SJSA1 (cell line): ENCODE results near the gene MRPS31. TPM values are rescaled to one million over a fixed set of nuclear protein-coding genes. Genes with fewer than 3 reads are reported as not detected.

Experiments
- DNase-seq, 2 experiments: peaks; one replicate each; pipeline ENCODE4 v3.0.0-alpha.2; 2015 to 2020; ENCODE audit warnings: low spot score in 2 of 2, low read depth in 1 of 2
- H3K27ac ChIP-seq: fragments of 250-450 bp; sonication (Bioruptor Pico); 2 replicates; pipeline ENCODE4 v1.5.1; 2020; ENCODE audit warnings: mild to moderate bottlenecking, moderate library complexity
- H3K27me3 ChIP-seq: fragments of 250-450 bp; sonication (Bioruptor Pico); replicated peaks from 2 replicates; pipeline ENCODE4 v1.5.1; 2020; ENCODE audit warnings: mild to moderate bottlenecking, moderate library complexity
- H3K36me3 ChIP-seq: fragments of 250-450 bp; sonication (Bioruptor Pico); 2 replicates; pipeline ENCODE4 v1.5.1; 2020; ENCODE audit warnings: mild to moderate bottlenecking
- H3K4me1 ChIP-seq: fragments of 250-450 bp; sonication (Bioruptor Pico); replicated peaks from 2 replicates; pipeline ENCODE4 v1.6.1; 2021; ENCODE audit warnings: mild to moderate bottlenecking
- H3K4me3 ChIP-seq: fragments of 250-450 bp; sonication (Bioruptor Pico); 2 replicates; pipeline ENCODE4 v1.5.1; 2020; ENCODE audit warnings: mild to moderate bottlenecking
- H3K9me3 ChIP-seq: fragments of 250-450 bp; sonication (Bioruptor Pico); replicated peaks from 2 replicates; pipeline ENCODE4 v1.5.1; 2020; ENCODE audit warnings: mild to moderate bottlenecking
- total RNA-seq: library from RNA; depleted of rRNA; stranded (reverse); fragments of >200 nt; shearing (Covaris generic); gene quantifications from 2 replicates; pipeline ENCODE4 v1.2.3, GENCODE V29; 2014; rRNA removed

Gene MRPS31
- total RNA-seq, result 7.8 and 8.2 TPM in 2 replicates

DNA sequence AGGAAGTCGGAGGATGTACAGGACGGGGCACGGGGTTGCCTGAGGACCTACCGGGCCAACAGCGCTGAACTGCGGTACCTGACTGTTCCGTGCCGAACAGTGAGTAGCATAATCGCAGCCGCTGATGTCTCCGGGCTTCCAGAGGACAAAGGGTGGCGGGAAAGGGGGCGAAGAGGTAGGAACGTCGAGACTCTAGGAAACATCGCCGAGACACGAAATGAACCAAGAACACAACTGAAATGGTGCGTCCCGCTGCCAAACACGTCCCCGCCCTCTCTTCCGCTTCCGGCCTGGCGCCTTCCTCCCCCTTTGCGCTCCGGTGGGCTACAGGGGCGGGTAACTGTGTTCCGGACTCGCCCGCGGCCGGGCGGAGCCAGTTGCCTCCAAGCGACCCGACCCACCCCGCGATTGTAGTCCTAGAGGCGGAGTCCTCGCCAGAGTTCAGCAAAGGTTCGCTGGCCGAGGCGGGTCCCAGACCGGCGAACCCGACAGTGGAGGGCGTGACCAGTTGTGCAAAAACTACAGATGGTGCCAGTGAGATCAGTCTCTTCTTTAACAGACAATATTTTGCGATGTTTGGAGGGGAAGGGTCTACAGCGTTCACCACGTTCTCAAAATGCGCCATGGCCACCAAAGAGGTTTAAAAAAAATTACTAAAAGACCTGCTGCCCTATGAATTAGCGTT is at the start of gene MRPS31:
Gene MRPS31 (minus strand): TSS at position 257 of the 685 bp plus-strand sequence. CDS start 54 bp downstream, at position 203.
- no peaks in the 10 kb centered on the region for H3K9me3 ChIP-seq
- peaks cover 6% of the 10 kb centered on the region for H3K4me1 ChIP-seq
- H3K4me3 ChIP-seq, result peak within 1 kb of the TSS; percentile 61
- peaks cover 7% of the 10 kb centered on the region for H3K36me3 ChIP-seq
- H3K27ac ChIP-seq, result peak within 1 kb of the TSS; percentile 36
- peak; percentile 92 to 94 for DNase-seq
- no peaks in the 10 kb centered on the region for H3K27me3 ChIP-seq

DNA sequence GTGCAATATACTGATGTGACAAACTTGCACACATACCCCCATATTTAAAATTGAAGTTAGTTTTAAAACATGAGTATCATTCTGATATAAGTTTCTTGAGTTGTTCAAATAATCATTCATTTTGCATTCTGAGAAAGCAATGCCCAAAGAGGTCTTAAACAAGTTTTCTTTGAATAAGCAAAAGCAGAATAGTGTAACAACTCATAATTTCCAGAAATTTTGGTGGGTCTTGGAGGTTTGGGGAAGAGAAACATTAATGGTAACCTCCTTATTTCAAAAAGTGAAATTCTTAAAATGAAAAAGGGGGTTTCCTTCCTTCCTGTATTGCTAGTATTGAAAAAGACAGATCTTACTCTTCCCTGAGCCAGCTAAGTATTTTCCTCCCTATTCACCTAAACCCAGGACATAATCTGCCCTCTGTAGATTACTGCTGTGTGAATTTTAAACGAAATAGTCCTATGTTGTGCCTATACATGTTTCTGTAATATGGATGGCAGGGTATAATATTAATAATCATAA is 48.9 kb upstream of the MRPS31 start:
- H3K27ac ChIP-seq, result no peak overlapping the region
- no peak for DNase-seq
- H3K9me3 ChIP-seq, result no peaks in the 10 kb centered on the region
- H3K27me3 ChIP-seq, result no peaks in the 10 kb centered on the region
- no peaks in the 10 kb centered on the region for H3K4me1 ChIP-seq
- H3K4me3 ChIP-seq, result no peak overlapping the region
- H3K36me3 ChIP-seq, result no peaks in the 10 kb centered on the region

DNA sequence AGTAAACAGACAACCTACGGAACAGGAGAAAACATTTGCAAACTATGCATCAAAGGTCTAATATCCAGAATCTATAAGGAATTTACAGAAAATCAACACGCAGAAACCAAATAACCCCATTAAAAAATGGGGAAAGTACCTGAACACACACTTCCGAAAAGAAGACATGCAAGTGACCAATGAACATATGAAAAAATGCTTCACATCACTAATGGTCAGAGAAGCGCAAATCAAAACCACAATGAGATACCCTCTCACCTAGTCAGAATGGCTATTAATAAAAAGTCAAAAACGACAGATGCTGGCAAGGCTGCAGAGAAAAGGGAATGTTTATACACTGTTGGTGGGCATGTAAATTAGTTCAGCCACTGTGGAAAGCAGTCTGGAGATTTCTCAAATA is 47.9 kb upstream of the MRPS31 start:
- Histone ChIP-seq H3K4me1 (no peaks in the 10 kb centered on the region), H3K9me3 (no peaks in the 10 kb centered on the region), H3K36me3 (no peaks in the 10 kb centered on the region), H3K27me3 (no peaks in the 10 kb centered on the region), H3K27ac (no peak overlapping the region), H3K4me3 (no peak overlapping the region)
- no peak for DNase-seq

DNA sequence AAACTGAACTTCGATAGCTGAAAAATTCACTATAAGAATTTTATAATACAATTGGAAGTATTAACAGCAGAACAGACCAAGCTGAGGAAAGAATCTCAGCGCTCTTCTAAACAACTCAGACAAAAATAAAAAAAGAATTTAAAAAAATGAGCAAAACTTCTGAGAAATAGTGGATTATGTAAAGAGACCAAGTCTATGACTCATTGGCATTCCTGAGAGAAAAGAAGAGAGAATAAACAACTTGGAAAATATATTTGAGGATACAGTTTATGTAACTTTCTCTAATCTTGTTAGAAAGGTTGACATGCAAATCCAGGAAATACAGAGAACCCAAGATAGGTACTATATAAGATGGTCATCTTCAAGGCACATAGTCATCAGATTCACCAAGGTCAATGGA is 43.8 kb upstream of the MRPS31 start:
- Histone ChIP-seq H3K27me3 (no peaks in the 10 kb centered on the region), H3K36me3 (no peaks in the 10 kb centered on the region), H3K27ac (no peak overlapping the region), H3K9me3 (no peaks in the 10 kb centered on the region), H3K4me3 (no peak overlapping the region), H3K4me1 (no peaks in the 10 kb centered on the region)
- peak in 1 of 2 experiments; percentile 9 for DNase-seq

DNA sequence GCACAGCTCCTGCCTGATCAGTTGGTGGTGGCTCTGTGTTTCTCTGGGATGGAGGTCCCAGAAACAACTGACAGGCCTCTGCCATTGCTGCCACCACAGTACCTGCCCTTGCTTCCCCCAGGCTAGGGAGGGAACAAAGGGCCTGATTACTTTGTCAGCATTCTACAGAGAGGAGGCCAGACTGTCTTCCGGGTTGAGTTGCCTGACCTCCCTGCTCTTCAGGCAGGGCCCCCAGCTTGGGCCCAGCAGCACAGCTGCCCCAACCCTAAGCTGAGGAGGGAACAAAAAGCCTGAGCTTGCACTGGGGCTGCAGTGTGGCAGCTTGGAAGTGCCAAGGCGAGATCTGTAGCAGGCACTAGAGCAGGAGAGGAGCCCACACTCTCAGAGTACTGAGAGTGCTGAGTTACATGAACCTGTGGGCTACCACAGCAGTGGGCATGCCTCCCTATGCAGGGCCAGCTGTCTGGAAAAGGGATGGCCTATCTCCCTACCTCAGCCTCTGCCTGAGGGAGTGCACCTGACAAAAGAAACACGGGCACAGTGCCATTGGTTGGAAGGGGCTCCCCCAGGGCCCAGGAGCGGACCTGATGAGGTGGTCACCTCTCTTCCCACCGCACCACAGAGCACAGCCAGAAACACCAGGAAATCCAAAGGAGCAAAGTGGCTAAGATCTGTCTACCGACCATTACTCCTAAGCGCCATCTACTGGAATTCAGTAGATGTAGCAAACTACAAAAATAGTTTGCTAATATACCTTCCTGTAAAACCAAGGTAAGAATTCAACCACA is 42.9 kb upstream of the MRPS31 start:
- H3K36me3 ChIP-seq, result no peaks in the 10 kb centered on the region
- DNase-seq, result peak in 1 of 2 experiments; percentile 15
- H3K4me3 ChIP-seq, result no peak overlapping the region
- no peaks in the 10 kb centered on the region for H3K9me3 ChIP-seq
- no peak overlapping the region for H3K27ac ChIP-seq
- no peaks in the 10 kb centered on the region for H3K4me1 ChIP-seq
- no peaks in the 10 kb centered on the region for H3K27me3 ChIP-seq

DNA sequence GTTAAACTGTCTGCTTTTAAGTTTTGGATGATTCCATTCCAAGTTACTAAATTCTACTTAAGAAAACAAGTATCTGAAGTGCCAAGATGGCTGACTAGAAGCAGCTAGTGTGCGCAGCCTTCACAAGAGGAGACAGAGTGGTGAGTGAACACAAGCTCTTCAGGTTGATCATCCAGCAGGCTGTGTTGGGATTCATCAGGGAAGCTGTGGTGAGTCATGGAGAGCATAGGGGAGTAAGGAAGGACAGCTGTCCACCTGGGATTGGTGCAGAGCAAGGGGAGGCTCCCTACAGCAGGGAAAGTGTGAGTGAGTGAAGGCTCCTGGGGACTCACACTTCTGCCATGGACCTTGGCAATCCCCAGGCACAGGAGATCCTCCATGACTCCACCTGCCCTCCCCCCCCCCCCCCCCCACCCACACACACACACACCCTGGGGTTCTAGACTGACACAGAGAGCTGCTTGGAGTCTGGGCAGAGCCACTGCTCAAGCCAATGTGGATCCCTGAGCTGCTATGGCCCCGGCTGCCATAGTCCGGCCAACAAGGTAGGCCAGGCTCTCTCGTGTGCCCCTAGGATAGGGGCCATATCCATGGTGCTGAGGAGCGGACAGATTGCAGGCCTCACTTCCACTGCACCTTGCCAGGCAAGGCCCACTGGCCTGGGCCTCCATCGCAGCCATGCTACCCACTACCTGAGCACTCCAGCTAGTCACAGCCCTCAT is 41.9 kb upstream of the MRPS31 start:
- H3K4me3 ChIP-seq, result no peak overlapping the region
- no peaks in the 10 kb centered on the region for H3K36me3 ChIP-seq
- no peak overlapping the region for H3K27ac ChIP-seq
- H3K27me3 ChIP-seq, result no peaks in the 10 kb centered on the region
- H3K9me3 ChIP-seq, result no peaks in the 10 kb centered on the region
- no peaks in the 10 kb centered on the region for H3K4me1 ChIP-seq
- DNase-seq, result no peak

DNA sequence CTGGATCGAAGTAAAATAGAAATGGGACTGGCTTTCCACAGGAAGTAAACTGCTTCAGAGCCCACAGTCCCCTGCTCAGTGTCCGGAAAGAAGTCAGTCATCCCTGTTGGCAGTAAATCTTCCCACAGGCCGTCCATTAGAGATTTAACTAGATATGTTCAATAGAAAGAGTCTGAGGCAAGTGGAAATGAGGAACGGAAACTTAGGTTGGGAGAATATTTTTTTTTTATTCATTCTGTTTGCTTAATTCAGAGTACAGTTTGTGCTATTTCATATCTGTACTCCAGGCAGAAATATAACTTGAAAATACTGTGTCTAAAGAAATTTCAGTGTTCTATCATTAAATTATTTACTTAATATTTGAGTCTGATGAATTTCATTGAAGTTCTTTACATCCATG is 41.1 kb upstream of the MRPS31 start:
- Histone ChIP-seq H3K9me3 (no peaks in the 10 kb centered on the region), H3K4me1 (no peaks in the 10 kb centered on the region), H3K36me3 (no peaks in the 10 kb centered on the region), H3K27me3 (no peaks in the 10 kb centered on the region), H3K4me3 (no peak overlapping the region), H3K27ac (no peak overlapping the region)
- no peak for DNase-seq

DNA sequence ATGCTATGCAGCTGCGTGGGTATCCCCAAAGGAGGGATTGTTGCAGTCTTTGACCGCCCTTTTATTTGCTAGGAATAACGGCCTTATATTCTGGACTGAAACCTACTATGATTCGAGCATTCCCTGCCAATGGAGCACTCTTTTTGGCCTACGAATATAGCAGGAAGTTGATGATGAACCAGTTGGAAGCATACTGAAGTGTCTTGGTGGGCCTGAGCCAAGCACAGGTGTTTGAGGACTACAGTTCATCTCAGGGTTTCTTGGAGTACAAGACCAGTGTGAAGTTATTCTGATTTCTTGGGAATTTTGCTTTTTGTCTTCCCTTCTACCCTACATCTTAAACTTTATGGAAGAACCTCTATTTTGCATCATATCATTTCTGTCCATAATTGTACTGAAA is 38.5 kb upstream of the MRPS31 start:
- no peak overlapping the region for H3K4me3 ChIP-seq
- no peaks in the 10 kb centered on the region for H3K9me3 ChIP-seq
- no peak for DNase-seq
- H3K27ac ChIP-seq, result no peak overlapping the region
- no peaks in the 10 kb centered on the region for H3K4me1 ChIP-seq
- H3K27me3 ChIP-seq, result no peaks in the 10 kb centered on the region
- no peaks in the 10 kb centered on the region; the same call in 1 of the 2 replicates for H3K36me3 ChIP-seq

DNA sequence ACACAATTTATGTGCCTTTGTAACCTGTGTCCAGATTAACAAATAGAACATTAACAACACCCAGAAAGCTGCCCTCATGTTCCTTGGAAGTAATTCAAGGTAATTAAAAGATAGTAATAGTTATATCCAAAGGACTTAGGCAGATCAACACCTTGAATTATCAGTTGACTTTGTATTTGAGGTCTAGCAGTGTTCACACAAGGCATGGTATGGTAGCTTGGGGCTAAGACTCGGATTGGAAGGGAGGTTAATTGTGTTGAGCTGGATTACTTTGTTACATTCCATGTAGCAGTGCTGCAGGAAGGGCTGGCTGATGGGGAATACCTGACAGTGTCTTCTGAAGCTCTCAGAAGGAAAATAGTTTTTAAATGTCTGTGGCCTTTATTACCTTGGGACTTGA is 35.3 kb upstream of the MRPS31 start:
- no peak for DNase-seq
- Histone ChIP-seq H3K4me3 (no peak overlapping the region), H3K27ac (no peak overlapping the region), H3K27me3 (no peaks in the 10 kb centered on the region), H3K4me1 (no peaks in the 10 kb centered on the region), H3K36me3 (no peaks in the 10 kb centered on the region; the same call in none of the 2 replicates), H3K9me3 (no peaks in the 10 kb centered on the region)

DNA sequence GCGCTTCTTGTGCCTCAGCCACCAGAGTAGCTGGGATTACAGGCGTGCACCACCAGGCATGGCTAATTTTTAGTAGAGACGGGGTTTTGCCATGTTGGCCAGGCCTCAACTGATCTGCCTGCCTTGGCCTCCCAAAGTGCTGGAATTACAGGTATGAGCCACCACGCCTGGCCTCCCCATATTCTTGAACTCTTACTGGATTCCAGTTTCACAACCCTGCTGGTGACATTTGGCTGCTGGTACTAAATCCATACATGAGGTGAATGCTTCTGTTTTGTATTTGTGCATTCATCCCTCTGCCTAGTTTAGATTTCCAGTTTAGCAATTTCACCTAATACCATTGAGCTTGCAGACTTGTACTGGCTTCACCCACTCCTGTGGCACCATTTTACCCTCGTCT is 32.3 kb upstream of the MRPS31 start:
- H3K27me3 ChIP-seq, result no peaks in the 10 kb centered on the region
- no peak for DNase-seq
- no peak overlapping the region for H3K4me3 ChIP-seq
- H3K4me1 ChIP-seq, result no peaks in the 10 kb centered on the region
- H3K36me3 ChIP-seq, result no peaks in the 10 kb centered on the region; the same call in none of the 2 replicates
- no peaks in the 10 kb centered on the region for H3K9me3 ChIP-seq
- no peak overlapping the region for H3K27ac ChIP-seq

DNA sequence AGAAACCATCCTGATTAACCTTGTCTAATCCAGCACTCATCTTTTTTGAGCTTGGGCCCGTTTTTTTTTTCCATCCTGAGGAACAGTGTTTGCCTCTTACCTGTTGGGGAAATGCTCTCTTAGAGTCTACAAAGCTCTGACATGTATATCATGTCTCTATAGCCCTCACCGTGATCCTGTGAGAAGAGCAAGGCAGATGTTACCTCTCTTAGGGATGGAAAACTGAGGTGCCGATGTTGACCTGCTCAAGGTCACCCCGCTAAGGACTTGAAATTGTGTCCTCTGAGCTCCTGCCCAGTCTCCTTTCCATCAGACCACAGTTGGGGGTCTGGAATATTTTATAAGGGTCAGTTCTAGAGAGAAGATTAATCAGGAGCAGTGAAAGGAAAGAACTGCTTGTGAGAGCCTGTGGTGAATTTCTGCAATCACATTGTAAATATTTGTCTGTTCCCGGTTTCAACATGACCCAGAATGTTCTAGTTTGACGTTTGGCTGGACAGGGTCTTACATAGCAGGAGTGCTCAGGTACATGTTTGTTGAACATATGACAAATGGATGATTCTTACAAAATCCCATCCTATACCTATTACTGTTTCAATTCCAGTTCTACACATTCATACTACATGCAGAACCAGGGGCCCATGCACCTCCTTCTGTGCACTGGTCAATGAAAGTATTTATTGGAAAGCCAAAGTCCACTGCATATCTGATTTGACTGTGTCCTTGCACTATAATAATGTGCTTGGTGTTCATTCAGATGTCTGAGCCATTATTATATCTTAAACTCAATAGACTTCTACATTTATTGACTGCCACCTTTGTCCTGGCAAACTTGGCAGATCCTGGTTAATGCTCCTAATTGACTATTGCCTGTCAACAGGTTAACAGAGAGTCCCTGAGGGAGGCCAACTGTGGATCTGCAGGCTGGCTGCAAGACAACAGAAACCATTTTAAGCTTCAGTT is 30.5 kb upstream of the MRPS31 start:
- Histone ChIP-seq H3K4me1 (no peaks in the 10 kb centered on the region), H3K27me3 (no peaks in the 10 kb centered on the region), H3K36me3 (no peaks in the 10 kb centered on the region; the same call in none of the 2 replicates), H3K4me3 (no peak overlapping the region), H3K9me3 (no peaks in the 10 kb centered on the region), H3K27ac (no peak overlapping the region)
- DNase-seq, result no peak

DNA sequence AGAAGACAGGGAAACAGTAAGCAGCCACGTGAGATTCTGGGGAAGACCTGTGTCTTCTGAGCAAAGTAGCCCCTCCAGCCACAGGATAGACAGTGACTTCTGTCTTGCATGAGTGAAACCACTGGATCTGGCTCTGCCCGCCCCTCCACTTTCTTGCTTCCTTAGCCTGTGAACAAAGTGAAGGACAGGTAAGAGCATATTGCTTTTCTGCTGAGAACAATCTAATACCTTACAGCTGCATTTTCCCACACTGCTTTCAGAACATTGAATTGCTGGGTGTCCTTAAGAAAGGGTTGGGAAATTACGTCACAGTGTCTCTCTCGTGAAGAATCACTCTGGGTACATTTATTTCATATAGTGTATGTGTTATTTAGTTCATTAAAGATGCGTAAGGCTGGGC is 29.6 kb upstream of the MRPS31 start:
- H3K36me3 ChIP-seq, result no peaks in the 10 kb centered on the region; the same call in 1 of the 2 replicates
- H3K4me3 ChIP-seq, result no peak overlapping the region
- no peaks in the 10 kb centered on the region for H3K4me1 ChIP-seq
- no peaks in the 10 kb centered on the region for H3K9me3 ChIP-seq
- no peak for DNase-seq
- H3K27ac ChIP-seq, result no peak overlapping the region
- no peaks in the 10 kb centered on the region for H3K27me3 ChIP-seq

DNA sequence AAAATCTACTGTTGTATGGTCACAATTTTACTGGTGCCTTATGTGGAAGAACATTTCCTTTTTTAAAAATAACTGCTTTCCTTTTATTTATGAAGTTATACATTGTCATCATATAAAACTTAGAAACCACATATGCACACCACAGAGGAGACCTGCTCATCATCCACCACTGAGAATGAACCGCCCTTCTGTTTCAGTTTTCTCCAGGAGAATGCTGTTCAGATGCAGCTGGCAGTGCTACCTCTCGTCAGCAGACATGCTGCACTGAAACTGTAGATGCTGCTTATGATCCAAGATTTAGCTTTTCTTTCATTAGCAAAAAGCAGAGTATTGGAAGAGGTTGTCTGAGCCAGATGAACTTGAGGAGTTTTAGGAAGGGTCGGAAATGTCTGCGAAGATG is 28.5 kb upstream of the MRPS31 start:
- DNase-seq, result no peak
- H3K36me3 ChIP-seq, result no peaks in the 10 kb centered on the region; the same call in 1 of the 2 replicates
- H3K4me1 ChIP-seq, result no peaks in the 10 kb centered on the region
- no peaks in the 10 kb centered on the region for H3K27me3 ChIP-seq
- no peaks in the 10 kb centered on the region for H3K9me3 ChIP-seq
- H3K4me3 ChIP-seq, result no peak overlapping the region
- H3K27ac ChIP-seq, result no peak overlapping the region
